Endothelial cell of umbilical vein (primary cell): ENCODE data around the gene UST. TPM values are rescaled to one million over a fixed set of nuclear protein-coding genes. Genes with fewer than 3 reads are reported as not detected.

Experiments
- BruUV-seq: library from RNA; stranded (reverse); fragments of 400-500 nt; replicated peaks from 2 replicates; lab custom pipeline; 2021; lab: Mats Ljungman, UMichigan
- CTCF ChIA-PET: fragments of 300-600, 350-600 bp; sonication (Branson Sonifier 250); formaldehyde crosslinking; loops from one replicate; lab custom pipeline; 2021; ENCODE audit warnings: antibody characterized with exemption, inconsistent platforms; lab: Charles Lee
- POLR2A ChIA-PET: fragments of 300-600, 350-600 bp; sonication (Branson Sonifier 250); formaldehyde crosslinking; loops from one replicate; lab custom pipeline; 2021; ENCODE audit warnings: antibody characterized with exemption, inconsistent platforms; lab: Charles Lee
- DNase-seq: peaks from one replicate; pipeline ENCODE4 v3.0.0-alpha.2; 2011; ENCODE audit warnings: low read depth, low spot score
- FAIRE-seq: peaks from 2 replicates; lab custom pipeline; 2011; peaks lifted over from hg19 to GRCh38; lab: Jason Lieb, UNC
- H2AFZ ChIP-seq: 2 replicates; pipeline ENCODE4 v1.6.0; 2012; ENCODE audit warnings: low read depth, low read length, control low read depth, inconsistent platforms
- H3K27ac ChIP-seq: 2 replicates; pipeline ENCODE4 v1.5.1; 2011; ENCODE audit warnings: low read depth, mild to moderate bottlenecking, control low read depth, low read length, moderate library complexity; ENCODE audit not compliant: insufficient read depth
- H3K27me3 ChIP-seq, 2 experiments: 2 replicates each; pipeline versions ENCODE4 v1.6.0 to v1.6.1; 2011; ENCODE audit warnings: low read length in 2 of 2, mixed read lengths in 1 of 2; ENCODE audit not compliant: control insufficient read depth in 2 of 2, insufficient read depth in 2 of 2
- H3K36me3 ChIP-seq, 2 experiments: 2 replicates in 1 of 2; 3 replicates in 1 of 2; pipeline ENCODE4 v1.5.1; 2011; ENCODE audit warnings: low read length in 2 of 2, mild to moderate bottlenecking in 1 of 2, moderate library complexity in 1 of 2; ENCODE audit not compliant: control insufficient read depth in 2 of 2, insufficient read depth in 2 of 2; ENCODE audit errors: extremely low read depth in 1 of 2
- H3K4me1 ChIP-seq: 3 replicates; pipeline ENCODE4 v1.5.1; 2011; ENCODE audit warnings: mild to moderate bottlenecking, low read length; ENCODE audit not compliant: control insufficient read depth, insufficient read depth; ENCODE audit errors: extremely low read depth
- H3K4me2 ChIP-seq: 2 replicates; pipeline ENCODE4 v1.6.1; 2011; ENCODE audit warnings: low read length, control low read depth, mixed read lengths; ENCODE audit not compliant: insufficient read depth
- H3K4me3 ChIP-seq, 3 experiments: fragments of 200-600 bp in 1 of 3; sonication (generic), shearing (Covaris generic) in 1 of 3; replicated peaks in 1 of 3; 2 replicates each; pipeline ENCODE4 v1.5.1; 2011 to 2016; ENCODE audit warnings: control low read depth in 3 of 3, low read length in 3 of 3, mild to moderate bottlenecking in 2 of 3, inconsistent platforms in 1 of 3, low read depth in 1 of 3, moderate library complexity in 1 of 3; ENCODE audit not compliant: insufficient read depth in 1 of 3
- H3K79me2 ChIP-seq: 2 replicates; pipeline ENCODE4 v1.6.0; 2012; ENCODE audit warnings: low read length, inconsistent platforms; ENCODE audit not compliant: control insufficient read depth, insufficient read depth
- H3K9ac ChIP-seq: replicated peaks from 2 replicates; pipeline ENCODE3; 2011; ENCODE audit warnings: low read length, control low read depth; ENCODE audit not compliant: insufficient read depth; ENCODE audit errors: extremely low read depth
- H3K9me1 ChIP-seq: replicated peaks from 3 replicates; pipeline ENCODE4 v1.6.0; 2011; ENCODE audit warnings: mild to moderate bottlenecking, low read length; ENCODE audit not compliant: control insufficient read depth, insufficient read depth; ENCODE audit errors: extremely low read depth
- H3K9me3 ChIP-seq: replicated peaks from 2 replicates; pipeline ENCODE4 v1.5.1; 2012; ENCODE audit warnings: low read length, inconsistent platforms; ENCODE audit not compliant: control insufficient read depth, insufficient read depth
- H4K20me1 ChIP-seq: replicated peaks from 2 replicates; pipeline ENCODE3; 2011; ENCODE audit warnings: mild to moderate bottlenecking, low read length; ENCODE audit not compliant: control insufficient read depth, insufficient read depth; ENCODE audit errors: extremely low read depth
- CTCF ChIP-seq, 2 donors: IDR thresholded peaks; 1 replicate in 1 of 2; 2 replicates in 1 of 2; pipeline ENCODE4 v1.5.1; 2011; ENCODE audit warnings: low read length in 2 of 2, mild to moderate bottlenecking in 2 of 2, moderate library complexity in 2 of 2, control low read depth in 1 of 2, inconsistent platforms in 1 of 2, low read depth in 1 of 2; ENCODE audit not compliant: insufficient read depth in 1 of 2; ENCODE audit errors: extremely low read depth in 1 of 2
- EZH2 ChIP-seq: IDR thresholded peaks from 2 replicates; pipeline ENCODE4 v1.6.1; 2012; ENCODE audit warnings: borderline replicate concordance, low read depth, mild to moderate bottlenecking, moderate library complexity, low read length, inconsistent platforms; ENCODE audit not compliant: severe bottlenecking
- FOS ChIP-seq: IDR thresholded peaks from 2 replicates; pipeline ENCODE4 v1.6.1; 2011; ENCODE audit warnings: mild to moderate bottlenecking, low read length, moderate library complexity, borderline replicate concordance; ENCODE audit not compliant: insufficient read depth
- GATA2 ChIP-seq: IDR thresholded peaks from 2 replicates; pipeline ENCODE4 v1.7.0; 2011; ENCODE audit warnings: low read depth, mild to moderate bottlenecking, moderate library complexity, mixed read lengths, low read length; ENCODE audit not compliant: insufficient read length, insufficient read depth
- JUN ChIP-seq: IDR thresholded peaks from 2 replicates; pipeline ENCODE4 v1.6.1; 2011; ENCODE audit warnings: borderline replicate concordance, low read depth; ENCODE audit not compliant: insufficient read length, insufficient read depth
- MAX ChIP-seq: IDR thresholded peaks from 2 replicates; pipeline ENCODE4 v1.6.1; 2011; ENCODE audit not compliant: insufficient read depth, insufficient read length
- MYC ChIP-seq: IDR thresholded peaks from one replicate; pipeline ENCODE4 v1.6.1; 2011; ENCODE audit warnings: mild to moderate bottlenecking, low read depth, low read length
- POLR2A ChIP-seq: IDR thresholded peaks from 2 replicates; pipeline ENCODE4 v1.6.1; 2012; ENCODE audit warnings: low read depth, mild to moderate bottlenecking, control low read depth, low read length
- POLR2AphosphoS5 ChIP-seq: IDR thresholded peaks from 2 replicates; pipeline ENCODE4 v1.6.1; 2012; ENCODE audit warnings: low read depth, mild to moderate bottlenecking, control low read depth, low read length, moderate library complexity; ENCODE audit not compliant: insufficient read depth
- dilution Hi-C: fragments of 300-500 bp; cut with MboI; formaldehyde crosslinking; loops from one replicate; pipeline ENCODE4 v1.15.0; 2019; ENCODE audit warnings: low sequenced_read_pairs; ENCODE audit not compliant: extremely low pct_ligation_motif_present
- intact Hi-C: fragments of 100-400 bp; cut with micrococcal nuclease; formaldehyde crosslinking; loops from one replicate; pipeline ENCODE4 v1.10.0; 2022
- polyA plus RNA-seq, 4 experiments: library from polyadenylated mRNA; depleted of rRNA in 3 of 4; stranded (reverse) in 3 of 4; unstranded in 1 of 4; fragments of >200 nt; gene quantifications; 2 replicates each; pipeline versions ENCODE4 v1.2.1 to v1.2.3, GENCODE V29; 2011 to 2012; ENCODE audit warnings: missing spikeins in 1 of 4
- total RNA-seq: library from RNA; stranded (reverse); gene quantifications from 2 replicates; pipeline ENCODE4 v1.2.3, GENCODE V29; 2021

The UST gene
- total and polyA plus RNA-seq, 2 donors (not counting 3 experiments of a cell fraction or from before 2014, with no cell fraction given) = 0.26 to 0.84 TPM

- Histone ChIP-seq H3K79me2 (no peaks in the 10 kb centered on the region), H3K4me1 (no peaks in the 10 kb centered on the region), H3K36me3 (no peaks in the 10 kb centered on the region), H3K4me2 (no peak overlapping the region), H3K27ac (no peak overlapping the region), H3K9ac (no peak overlapping the region), H4K20me1 (no peaks in the 10 kb centered on the region), H2AFZ (no peak overlapping the region), H3K27me3 (no peaks in the 10 kb centered on the region), H3K4me3 (no peak overlapping the region), H3K9me1 (no peaks in the 10 kb centered on the region), H3K9me3 (no peaks in the 10 kb centered on the region)
- POLR2A ChIA-PET = no interaction called here
- dilution Hi-C loops (no loop called here), intact Hi-C loops (no loop called here)
- DNase-seq (no peak), FAIRE-seq (no peak)
- no TSS peak for BruUV-seq
- TF ChIP-seq POLR2A (no peak), GATA2 (no peak), FOS (no peak), EZH2 (no peak), JUN (no peak), CTCF (IDR thresholded peaks at IDR 0.05; ENCODE audit: extremely low read depth in 1 of 2, insufficient read depth in 1 of 2, low read depth in 1 of 2, low read length in 2 of 2) (no peak), MYC (no peak), POLR2AphosphoS5 (no peak), MAX (no peak)
- CTCF ChIA-PET = interaction anchor here (1.6 kb wide), 1 partner anchor 435 kb away, joined by 4 read pairs; no protein-coding TSS in a partner anchor
These were observed 250.0 kb downstream of the UST start for GRCh38 chr6:148996815-148997214.
